ENCODE measurements around the gene FOXC2. TPM values are rescaled to one million over a fixed set of nuclear protein-coding genes. Genes with fewer than 3 reads are reported as not detected.

Gene FOXC2
- polyA plus RNA-seq, 1 of the 3 experiments (the other 2 are of a cell fraction) = 1.3 TPM

DNA sequence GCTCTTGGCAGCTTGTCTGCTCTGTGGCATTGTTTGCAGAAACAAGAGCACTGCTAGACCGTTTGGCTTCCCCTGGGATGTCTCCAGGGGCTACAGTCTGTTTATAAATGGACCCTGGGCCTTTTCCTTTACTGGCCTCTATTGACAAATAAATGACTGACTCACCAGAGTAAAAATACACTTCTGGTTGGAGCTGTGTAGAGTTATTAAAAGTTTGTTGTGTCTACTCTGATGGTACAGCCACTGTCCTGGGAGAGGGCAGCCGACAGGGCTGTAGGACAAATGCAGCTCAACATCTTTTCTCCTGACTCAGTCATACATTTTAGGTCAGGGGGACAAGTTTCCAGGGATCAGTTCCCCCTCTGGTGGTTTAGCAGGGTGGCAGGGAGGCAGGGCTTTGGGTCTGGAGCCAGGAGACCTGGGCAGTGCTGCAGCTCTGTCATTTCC lies 41.7 kb downstream of the FOXC2 start:
- peak overlapping the region; percentile 29; the same call in 1 of the 2 replicates for H3K9ac ChIP-seq
- no peaks in the 10 kb centered on the region for H3K79me2 ChIP-seq (ENCODE audit: insufficient read depth)
- H3K27ac ChIP-seq (ENCODE audit: low read depth in 2 of 2, low read length in 1 of 2) = peak overlapping the region in 1 of 2 experiments; percentile 90; a peak in 2 of 4 replicates
- WGBS (ENCODE audit: low lambda C conversion rate) = 36% methylated on average over 2 of the region's 2 CpGs
- H3K4me1 ChIP-seq (ENCODE audit: control insufficient read depth in 1 of 2, insufficient read depth in 2 of 2, low read depth in 1 of 2, low read length in 1 of 2) = peaks cover 0 to 30% of the 10 kb centered on the region in 2 experiments; a peak in 3 of 4 replicates
- TF ChIP-seq RCOR1 (IDR thresholded peaks at IDR 0.05; ENCODE audit: low read length) (no peak), ELF1 (IDR thresholded peaks at IDR 0.05) (no peak), MEF2A (IDR thresholded peaks at IDR 0.05; ENCODE audit: borderline replicate concordance, low read depth) (no peak)
- TF ChIP-seq, protein P1, sequence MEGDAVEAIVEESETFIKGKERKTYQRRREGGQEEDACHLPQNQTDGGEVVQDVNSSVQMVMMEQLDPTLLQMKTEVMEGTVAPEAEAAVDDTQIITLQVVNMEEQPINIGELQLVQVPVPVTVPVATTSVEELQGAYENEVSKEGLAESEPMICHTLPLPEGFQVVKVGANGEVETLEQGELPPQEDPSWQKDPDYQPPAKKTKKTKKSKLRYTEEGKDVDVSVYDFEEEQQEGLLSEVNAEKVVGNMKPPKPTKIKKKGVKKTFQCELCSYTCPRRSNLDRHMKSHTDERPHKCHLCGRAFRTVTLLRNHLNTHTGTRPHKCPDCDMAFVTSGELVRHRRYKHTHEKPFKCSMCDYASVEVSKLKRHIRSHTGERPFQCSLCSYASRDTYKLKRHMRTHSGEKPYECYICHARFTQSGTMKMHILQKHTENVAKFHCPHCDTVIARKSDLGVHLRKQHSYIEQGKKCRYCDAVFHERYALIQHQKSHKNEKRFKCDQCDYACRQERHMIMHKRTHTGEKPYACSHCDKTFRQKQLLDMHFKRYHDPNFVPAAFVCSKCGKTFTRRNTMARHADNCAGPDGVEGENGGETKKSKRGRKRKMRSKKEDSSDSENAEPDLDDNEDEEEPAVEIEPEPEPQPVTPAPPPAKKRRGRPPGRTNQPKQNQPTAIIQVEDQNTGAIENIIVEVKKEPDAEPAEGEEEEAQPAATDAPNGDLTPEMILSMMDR (IDR thresholded peaks at IDR 0.05) = peak; percentile 36
- H3K27me3 ChIP-seq (ENCODE audit: insufficient read depth) = no peaks in the 10 kb centered on the region
- H3F3A ChIP-seq (replicated peaks; ENCODE audit: insufficient read depth) = peaks cover 25% of the 10 kb centered on the region
- H3K4me3 ChIP-seq (ENCODE audit: low read depth in 2 of 2, low read length in 1 of 2) = no peak overlapping the region
- H4K20me1 ChIP-seq (ENCODE audit: insufficient read depth) = no peaks in the 10 kb centered on the region
- H3K9me3 ChIP-seq = no peaks in the 10 kb centered on the region
- POLR2A ChIA-PET = no interaction called here
- H3K9me2 ChIP-seq = no peaks in the 10 kb centered on the region
- H3K36me3 ChIP-seq (replicated peaks in 1 of 2; ENCODE audit: control insufficient read depth in 1 of 2, insufficient read depth in 2 of 2, low read length in 1 of 2) = no peaks in the 10 kb centered on the region
- no peak for DNase-seq
- H2AFZ ChIP-seq (ENCODE audit: low read depth) = no peak overlapping the region
- CTCF ChIA-PET = no interaction called here
- H3K4me2 ChIP-seq = peak overlapping the region; percentile 50

DNA sequence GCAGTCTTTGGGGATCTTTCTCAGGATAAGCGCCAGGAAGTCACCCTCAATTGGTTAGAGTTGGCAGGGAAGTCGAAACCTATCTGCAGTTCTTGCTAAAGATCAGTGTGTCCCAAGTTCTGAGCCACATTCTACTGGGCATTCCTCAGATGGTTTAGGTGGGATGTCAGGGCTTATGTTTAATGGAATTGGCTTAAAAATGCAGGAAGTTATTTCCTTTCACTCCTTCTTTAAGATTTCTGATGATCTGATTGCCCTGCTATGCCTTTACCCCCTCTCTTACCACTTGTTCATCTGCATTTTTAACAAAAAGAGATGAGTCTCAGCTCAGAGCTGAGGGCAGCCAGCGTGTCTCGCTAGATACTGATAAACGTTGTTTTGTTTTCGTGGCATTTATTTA lies 42.5 kb downstream of the FOXC2 start:
- peak overlapping the region; percentile 50 for H3K4me2 ChIP-seq
- 29% methylated on average over 6 of the region's 6 CpGs for WGBS (ENCODE audit: low lambda C conversion rate)
- H3K4me3 ChIP-seq (ENCODE audit: low read depth in 2 of 2, low read length in 1 of 2) = peak overlapping the region; percentile 3 to 9; a peak in 3 of 4 replicates
- no peaks in the 10 kb centered on the region for H3K27me3 ChIP-seq (ENCODE audit: insufficient read depth)
- no peaks in the 10 kb centered on the region for H3K36me3 ChIP-seq (replicated peaks in 1 of 2; ENCODE audit: control insufficient read depth in 1 of 2, insufficient read depth in 2 of 2, low read length in 1 of 2)
- peaks cover 0 to 30% of the 10 kb centered on the region in 2 experiments; a peak in 3 of 4 replicates for H3K4me1 ChIP-seq (ENCODE audit: control insufficient read depth in 1 of 2, insufficient read depth in 2 of 2, low read depth in 1 of 2, low read length in 1 of 2)
- H3K27ac ChIP-seq (ENCODE audit: low read depth in 2 of 2, low read length in 1 of 2) = peak overlapping the region; percentile 62 to 90; a peak in 3 of 4 replicates
- no peak for DNase-seq
- TF ChIP-seq TEAD4 (IDR thresholded peaks at IDR 0.05; ENCODE audit: borderline replicate concordance, insufficient read depth) (peak; percentile 95), YY1 (IDR thresholded peaks at IDR 0.05; ENCODE audit: low read depth) (no peak), MEF2A (IDR thresholded peaks at IDR 0.05; ENCODE audit: borderline replicate concordance, low read depth) (peak; percentile 18; the same call in 1 of the 2 replicates), TCF12 (IDR thresholded peaks at IDR 0.05) (peak; percentile 72; the same call in 1 of the 2 replicates), FOSL2 (IDR thresholded peaks at IDR 0.05; ENCODE audit: borderline replicate concordance, low read depth) (peak; percentile 68; the same call in 1 of the 2 replicates), EP300 (IDR thresholded peaks at IDR 0.05; ENCODE audit: borderline replicate concordance in 1 of 2, low read depth in 1 of 2, low read length in 1 of 2) (peak in 1 of 2 experiments; percentile 87; a peak in 2 of 4 replicates), RXRA (IDR thresholded peaks at IDR 0.05; ENCODE audit: borderline replicate concordance, low read depth) (peak; percentile 30; the same call in 1 of the 2 replicates), NFIC (IDR thresholded peaks at IDR 0.05; ENCODE audit: borderline replicate concordance) (peak; percentile 66; the same call in 1 of the 2 replicates), GABPA (IDR thresholded peaks at IDR 0.05; ENCODE audit: low read depth) (peak; percentile 29; the same call in 1 of the 2 replicates), JUND (IDR thresholded peaks at IDR 0.05) (peak; percentile 66), POLR2AphosphoS5 (IDR thresholded peaks at IDR 0.05; ENCODE audit: low read depth, low read length) (peak; percentile 58), RFX5 (IDR thresholded peaks at IDR 0.05; ENCODE audit: low read length) (no peak)
- TF ChIP-seq, protein P2, sequence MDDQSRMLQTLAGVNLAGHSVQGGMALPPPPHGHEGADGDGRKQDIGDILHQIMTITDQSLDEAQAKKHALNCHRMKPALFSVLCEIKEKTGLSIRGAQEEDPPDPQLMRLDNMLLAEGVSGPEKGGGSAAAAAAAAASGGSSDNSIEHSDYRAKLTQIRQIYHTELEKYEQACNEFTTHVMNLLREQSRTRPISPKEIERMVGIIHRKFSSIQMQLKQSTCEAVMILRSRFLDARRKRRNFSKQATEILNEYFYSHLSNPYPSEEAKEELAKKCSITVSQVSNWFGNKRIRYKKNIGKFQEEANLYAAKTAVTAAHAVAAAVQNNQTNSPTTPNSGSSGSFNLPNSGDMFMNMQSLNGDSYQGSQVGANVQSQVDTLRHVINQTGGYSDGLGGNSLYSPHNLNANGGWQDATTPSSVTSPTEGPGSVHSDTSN (IDR thresholded peaks at IDR 0.05) = peak; percentile 55; the same call in 1 of the 2 replicates
- TF ChIP-seq, protein P3, sequence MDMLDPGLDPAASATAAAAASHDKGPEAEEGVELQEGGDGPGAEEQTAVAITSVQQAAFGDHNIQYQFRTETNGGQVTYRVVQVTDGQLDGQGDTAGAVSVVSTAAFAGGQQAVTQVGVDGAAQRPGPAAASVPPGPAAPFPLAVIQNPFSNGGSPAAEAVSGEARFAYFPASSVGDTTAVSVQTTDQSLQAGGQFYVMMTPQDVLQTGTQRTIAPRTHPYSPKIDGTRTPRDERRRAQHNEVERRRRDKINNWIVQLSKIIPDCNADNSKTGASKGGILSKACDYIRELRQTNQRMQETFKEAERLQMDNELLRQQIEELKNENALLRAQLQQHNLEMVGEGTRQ (IDR thresholded peaks at IDR 0.05; ENCODE audit: borderline replicate concordance, low read depth, low read length) = no peak
- TF ChIP-seq, protein P4, sequence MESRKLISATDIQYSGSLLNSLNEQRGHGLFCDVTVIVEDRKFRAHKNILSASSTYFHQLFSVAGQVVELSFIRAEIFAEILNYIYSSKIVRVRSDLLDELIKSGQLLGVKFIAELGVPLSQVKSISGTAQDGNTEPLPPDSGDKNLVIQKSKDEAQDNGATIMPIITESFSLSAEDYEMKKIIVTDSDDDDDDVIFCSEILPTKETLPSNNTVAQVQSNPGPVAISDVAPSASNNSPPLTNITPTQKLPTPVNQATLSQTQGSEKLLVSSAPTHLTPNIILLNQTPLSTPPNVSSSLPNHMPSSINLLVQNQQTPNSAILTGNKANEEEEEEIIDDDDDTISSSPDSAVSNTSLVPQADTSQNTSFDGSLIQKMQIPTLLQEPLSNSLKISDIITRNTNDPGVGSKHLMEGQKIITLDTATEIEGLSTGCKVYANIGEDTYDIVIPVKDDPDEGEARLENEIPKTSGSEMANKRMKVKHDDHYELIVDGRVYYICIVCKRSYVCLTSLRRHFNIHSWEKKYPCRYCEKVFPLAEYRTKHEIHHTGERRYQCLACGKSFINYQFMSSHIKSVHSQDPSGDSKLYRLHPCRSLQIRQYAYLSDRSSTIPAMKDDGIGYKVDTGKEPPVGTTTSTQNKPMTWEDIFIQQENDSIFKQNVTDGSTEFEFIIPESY (IDR thresholded peaks at IDR 0.05; ENCODE audit: borderline replicate concordance, low read depth) = peak; percentile 54; the same call in 1 of the 2 replicates
- ChIA-PET POLR2A (no interaction called here), CTCF (no interaction called here)
- no peaks in the 10 kb centered on the region for H3K9me3 ChIP-seq
- no peaks in the 10 kb centered on the region for H4K20me1 ChIP-seq (ENCODE audit: insufficient read depth)
- no peaks in the 10 kb centered on the region for H3K79me2 ChIP-seq (ENCODE audit: insufficient read depth)
- H3F3A ChIP-seq (replicated peaks; ENCODE audit: insufficient read depth) = peaks cover 25% of the 10 kb centered on the region
- no peaks in the 10 kb centered on the region for H3K9me2 ChIP-seq
- H3K9ac ChIP-seq = peak overlapping the region; percentile 66
- no peak overlapping the region; the same call in 1 of the 2 replicates for H2AFZ ChIP-seq (ENCODE audit: low read depth)

Data from SK-N-SH (cell line).